DMS 273 (cell line): ENCODE measurements around the gene ZMYND8.
A peak's percentile ranks its signal among the peaks of the same experiment; 100 is the strongest.
"Not testable (repeated sequence)": the region's sequence is repeated elsewhere in the genome, so short reads cannot be mapped to it uniquely, and the experiment has no call there.

Source experiments
- DNase-seq: peaks from one replicate; lab custom pipeline; 2025; ENCODE audit not compliant: unreplicated experiment; lab: John Stamatoyannopoulos, UW

ZMYND8 gene

GRCh38 chr20:47356526-47357295 lies at the start of gene ZMYND8:
ZMYND8 (minus strand) TSS chr20:47356699; CDS start chr20:47356670, 29 bp downstream.
- DNase-seq = peak; percentile 95

GRCh38 chr20:47405775-47406325 lies 49.4 kb upstream of the ZMYND8 start:
- DNase-seq = no peak

- DNase-seq = peak; percentile 33
Observed at GRCh38 chr20:47400685-47401084, 44.2 kb upstream of the ZMYND8 start.

GRCh38 chr20:47397652-47398301 lies 41.3 kb upstream of the ZMYND8 start:
- DNase-seq = no peak

GRCh38 chr20:47396762-47397476 lies 40.4 kb upstream of the ZMYND8 start:
- no peak for DNase-seq

- not testable (repeated sequence) for DNase-seq
Observed at GRCh38 chr20:47393796-47394514, 37.5 kb upstream of the ZMYND8 start.

GRCh38 chr20:47392721-47393073 lies 36.2 kb upstream of the ZMYND8 start:
- DNase-seq = no peak

GRCh38 chr20:47392015-47392720 lies 35.7 kb upstream of the ZMYND8 start:
- peak; percentile 72 for DNase-seq

GRCh38 chr20:47391276-47392010 lies 34.9 kb upstream of the ZMYND8 start:
- DNase-seq = no peak

- DNase-seq = no peak
Observed at GRCh38 chr20:47389867-47390347, 33.4 kb upstream of the ZMYND8 start.

- DNase-seq = not testable (repeated sequence)
Observed at GRCh38 chr20:47385968-47386367, 29.5 kb upstream of the ZMYND8 start.

- no peak for DNase-seq
Observed at GRCh38 chr20:47382746-47383415, 26.4 kb upstream of the ZMYND8 start.

- no peak for DNase-seq
Observed at GRCh38 chr20:47380481-47380880, 24.0 kb upstream of the ZMYND8 start.

GRCh38 chr20:47379433-47380150 lies 23.1 kb upstream of the ZMYND8 start:
- no peak for DNase-seq

- DNase-seq = peak; percentile 84
Observed at GRCh38 chr20:47377122-47377722, 20.7 kb upstream of the ZMYND8 start.

- not testable (repeated sequence) for DNase-seq
Observed at GRCh38 chr20:47376096-47376643, 19.7 kb upstream of the ZMYND8 start.

- DNase-seq = not testable (repeated sequence)
Observed at GRCh38 chr20:47374121-47374520, 17.6 kb upstream of the ZMYND8 start.
